Smooth muscle cell (in vitro differentiated cells): ENCODE results near the gene AGBL3. TPM values are rescaled to one million over a fixed set of nuclear protein-coding genes. Genes with fewer than 3 reads are reported as not detected.

ENCODE experiments used
- DNase-seq: peaks from one replicate; lab custom pipeline; 2025; ENCODE audit not compliant: unreplicated experiment; lab: John Stamatoyannopoulos, UW
- H2AFZ ChIP-seq: fragments of 200-600 bp; sonication (generic); 2 replicates; pipeline ENCODE4 v1.6.0; 2016; ENCODE audit warnings: antibody characterized with exemption, low read depth, mild to moderate bottlenecking
- H3F3A ChIP-seq: fragments of 200-600 bp; sonication (generic); 2 replicates; pipeline ENCODE4 v1.6.0; 2017; ENCODE audit warnings: antibody characterized with exemption, low read depth
- H3K27ac ChIP-seq: fragments of 200-600 bp; sonication (generic); 2 replicates; pipeline ENCODE4 v1.5.1; 2016; ENCODE audit warnings: low read depth, mild to moderate bottlenecking
- H3K27me3 ChIP-seq: fragments of 200-600 bp; sonication (generic); 2 replicates; pipeline ENCODE4 v1.6.1; 2016; ENCODE audit warnings: low read depth, mild to moderate bottlenecking
- H3K36me3 ChIP-seq: fragments of 200-600 bp; sonication (generic); 2 replicates; pipeline ENCODE4 v1.5.1; 2016; ENCODE audit warnings: low read depth
- H3K4me1 ChIP-seq: fragments of 200-600 bp; sonication (generic); 2 replicates; pipeline ENCODE4 v1.5.1; 2016; ENCODE audit warnings: low read depth
- H3K4me2 ChIP-seq: fragments of 200-600 bp; sonication (generic); 2 replicates; pipeline ENCODE4 v1.6.0; 2016; ENCODE audit warnings: mild to moderate bottlenecking
- H3K4me3 ChIP-seq: fragments of 200-600 bp; sonication (generic); 2 replicates; pipeline ENCODE4 v1.5.1; 2016; ENCODE audit warnings: mild to moderate bottlenecking
- H3K79me2 ChIP-seq: fragments of 200-600 bp; sonication (generic); 2 replicates; pipeline ENCODE4 v1.6.0; 2016; ENCODE audit warnings: low read depth, mild to moderate bottlenecking
- H3K9ac ChIP-seq: fragments of 200-600 bp; sonication (generic); 2 replicates; pipeline ENCODE4 v1.6.0; 2016; ENCODE audit warnings: low read depth
- H3K9me3 ChIP-seq: fragments of 200-600 bp; sonication (generic); replicated peaks from 2 replicates; pipeline ENCODE4 v1.5.1; 2016; ENCODE audit warnings: low read depth
- H4K20me1 ChIP-seq: fragments of 200-600 bp; sonication (generic); 2 replicates; pipeline ENCODE4 v1.6.0; 2016; ENCODE audit warnings: low read depth
- WGBS: methylation state at CpG from one replicate; pipeline ENCODE4 v1.1.7; 2016; ENCODE audit warnings: low lambda C conversion rate; 5-methylcytosine and 5-hydroxymethylcytosine counted together
- polyA plus RNA-seq: library from polyadenylated mRNA; unstranded; fragments of >200 nt; fragmentation: Nextera tagmentation; extraction: Ambion mirVana; gene quantifications from 2 replicates; pipeline ENCODE4 v1.2.1, GENCODE V29; 2016
- total RNA-seq: library from RNA; depleted of rRNA; stranded (reverse); fragments of >200 nt; gene quantifications from 2 replicates; pipeline ENCODE4 v1.2.3, GENCODE V29; 2014
- TF ChIP-seq, protein P1 (sequence below): fragments of 200-600 bp; sonication (generic); IDR thresholded peaks from 2 replicates; pipeline ENCODE4 v1.5.1; 2017; ENCODE audit warnings: borderline replicate concordance, mild to moderate bottlenecking, antibody characterized with exemption; ENCODE audit not compliant: insufficient read depth, poor library complexity, severe bottlenecking

Gene AGBL3
- total and polyA plus RNA-seq, 2 experiments from 2014 or later, result 0.23 to 2.5 TPM

DNA sequence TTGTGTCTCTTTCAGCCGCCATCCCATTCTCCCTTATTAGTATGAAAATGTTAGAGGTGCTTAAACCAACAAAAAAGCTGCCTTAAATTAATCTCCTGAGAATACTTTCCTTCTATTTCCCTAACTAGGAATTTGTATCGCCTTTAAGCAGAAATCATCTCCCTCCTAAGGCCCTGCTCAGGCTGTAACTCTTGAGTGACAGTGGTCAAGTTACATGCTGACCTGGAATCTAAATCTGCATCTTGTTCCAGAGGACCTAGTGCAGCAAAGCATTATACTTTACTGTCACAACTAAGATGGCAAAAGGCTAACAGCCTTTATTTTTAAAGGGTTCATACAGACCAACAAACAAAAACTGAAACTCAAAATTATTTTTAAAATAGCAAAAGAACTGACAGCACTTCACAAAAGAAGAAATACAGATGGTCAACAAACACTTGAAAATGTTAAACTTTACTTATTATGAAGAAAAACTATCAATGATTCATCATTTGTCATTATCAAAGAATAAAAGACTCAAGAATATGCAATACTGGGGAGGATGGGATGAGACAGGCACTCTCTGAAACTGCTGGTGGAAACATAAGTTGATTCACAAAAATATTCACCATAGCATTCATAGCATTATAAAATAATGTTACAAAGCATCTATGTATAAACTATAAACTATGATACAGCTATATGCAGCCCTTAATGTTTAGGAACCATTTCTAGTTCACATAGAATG is 173.2 kb downstream of the AGBL3 start:
- H3K27ac ChIP-seq, result peak overlapping the region; percentile 61
- TF ChIP-seq, protein P1, sequence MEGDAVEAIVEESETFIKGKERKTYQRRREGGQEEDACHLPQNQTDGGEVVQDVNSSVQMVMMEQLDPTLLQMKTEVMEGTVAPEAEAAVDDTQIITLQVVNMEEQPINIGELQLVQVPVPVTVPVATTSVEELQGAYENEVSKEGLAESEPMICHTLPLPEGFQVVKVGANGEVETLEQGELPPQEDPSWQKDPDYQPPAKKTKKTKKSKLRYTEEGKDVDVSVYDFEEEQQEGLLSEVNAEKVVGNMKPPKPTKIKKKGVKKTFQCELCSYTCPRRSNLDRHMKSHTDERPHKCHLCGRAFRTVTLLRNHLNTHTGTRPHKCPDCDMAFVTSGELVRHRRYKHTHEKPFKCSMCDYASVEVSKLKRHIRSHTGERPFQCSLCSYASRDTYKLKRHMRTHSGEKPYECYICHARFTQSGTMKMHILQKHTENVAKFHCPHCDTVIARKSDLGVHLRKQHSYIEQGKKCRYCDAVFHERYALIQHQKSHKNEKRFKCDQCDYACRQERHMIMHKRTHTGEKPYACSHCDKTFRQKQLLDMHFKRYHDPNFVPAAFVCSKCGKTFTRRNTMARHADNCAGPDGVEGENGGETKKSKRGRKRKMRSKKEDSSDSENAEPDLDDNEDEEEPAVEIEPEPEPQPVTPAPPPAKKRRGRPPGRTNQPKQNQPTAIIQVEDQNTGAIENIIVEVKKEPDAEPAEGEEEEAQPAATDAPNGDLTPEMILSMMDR, result no peak

GRCh38 chr7:135160098-135160857 is 174.0 kb downstream of the AGBL3 start:
- no peak overlapping the region for H3K4me3 ChIP-seq
- no peak overlapping the region for H2AFZ ChIP-seq
- no peaks in the 10 kb centered on the region for H3K27me3 ChIP-seq
- peak overlapping the region; percentile 61 for H3K27ac ChIP-seq
- H3K36me3 ChIP-seq, result no peaks in the 10 kb centered on the region
- DNase-seq, result no peak
- WGBS, result 46% methylated on average over 5 of the region's 5 CpGs
- peaks cover 12% of the 10 kb centered on the region for H3F3A ChIP-seq
- H3K9ac ChIP-seq, result no peak overlapping the region
- peaks cover 13% of the 10 kb centered on the region for H3K4me1 ChIP-seq
- H3K9me3 ChIP-seq, result peaks cover 7% of the 10 kb centered on the region
- no peaks in the 10 kb centered on the region for H4K20me1 ChIP-seq
- H3K79me2 ChIP-seq, result no peaks in the 10 kb centered on the region
- TF ChIP-seq, protein P1, result no peak
- H3K4me2 ChIP-seq, result peak overlapping the region; percentile 75

More for the DNA sequence above, 173.2 kb downstream of the AGBL3 start:
- H3K36me3 ChIP-seq, result no peaks in the 10 kb centered on the region
- no peaks in the 10 kb centered on the region for H3K27me3 ChIP-seq
- H3F3A ChIP-seq, result peaks cover 12% of the 10 kb centered on the region
- peak overlapping the region; percentile 75 for H3K4me2 ChIP-seq
- H2AFZ ChIP-seq, result no peak overlapping the region
- WGBS, result 88% methylated on average over 2 of the region's 2 CpGs
- peaks cover 9% of the 10 kb centered on the region for H3K9me3 ChIP-seq
- DNase-seq, result no peak
- H4K20me1 ChIP-seq, result no peaks in the 10 kb centered on the region
- no peaks in the 10 kb centered on the region for H3K79me2 ChIP-seq
- no peak overlapping the region for H3K9ac ChIP-seq
- H3K4me3 ChIP-seq, result no peak overlapping the region
- H3K4me1 ChIP-seq, result peaks cover 13% of the 10 kb centered on the region

- Histone ChIP-seq H3K4me3 (no peak overlapping the region), H3K4me2 (peak overlapping the region; percentile 75), H3K4me1 (peaks cover 13% of the 10 kb centered on the region), H3K9ac (no peak overlapping the region), H4K20me1 (no peaks in the 10 kb centered on the region), H3K27ac (peak overlapping the region; percentile 61), H2AFZ (no peak overlapping the region), H3K79me2 (no peaks in the 10 kb centered on the region), H3K9me3 (peaks cover 4% of the 10 kb centered on the region), H3K36me3 (no peaks in the 10 kb centered on the region), H3F3A (peaks cover 12% of the 10 kb centered on the region), H3K27me3 (no peaks in the 10 kb centered on the region)
- DNase-seq, result no peak
- TF ChIP-seq, protein P1, result no peak
- WGBS, result 74% methylated on average over 9 of the region's 9 CpGs
Observed at GRCh38 chr7:135160858-135161653, 174.7 kb downstream of the AGBL3 start.
